Dedifferentiated amniotic fluid mesenchymal stem cell (primary cell): ENCODE data around the gene PRMT1.
"Not testable (repeated sequence)": the region's sequence is repeated elsewhere in the genome, so short reads cannot be mapped to it uniquely, and the experiment has no call there.

Experiments
- DNase-seq: peaks from one replicate; pipeline ENCODE4 v3.0.0-alpha.2; 2016; ENCODE audit errors: extremely low spot score

Gene PRMT1

DNA sequence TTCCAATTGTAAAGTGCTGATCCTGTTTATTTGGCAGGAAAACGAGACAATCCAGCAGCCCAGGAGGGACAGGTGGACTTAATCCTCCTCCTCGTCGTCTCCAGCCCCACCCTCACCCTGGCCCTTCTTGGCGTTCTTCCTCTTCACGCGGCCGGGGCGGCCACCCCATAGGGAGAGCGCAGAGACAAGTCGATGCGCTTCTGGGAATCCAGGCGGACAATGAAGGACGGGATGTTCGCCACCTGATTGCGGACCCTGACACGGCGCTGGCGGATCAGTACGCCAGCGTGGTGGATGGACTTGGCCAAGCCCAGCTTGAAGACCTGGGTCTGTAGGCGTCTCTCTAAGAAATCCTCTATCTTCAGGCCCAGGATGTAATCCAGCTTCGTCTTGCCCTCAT, 42.3 kb downstream of the PRMT1 start:
- DNase-seq: not testable (repeated sequence)

DNA sequence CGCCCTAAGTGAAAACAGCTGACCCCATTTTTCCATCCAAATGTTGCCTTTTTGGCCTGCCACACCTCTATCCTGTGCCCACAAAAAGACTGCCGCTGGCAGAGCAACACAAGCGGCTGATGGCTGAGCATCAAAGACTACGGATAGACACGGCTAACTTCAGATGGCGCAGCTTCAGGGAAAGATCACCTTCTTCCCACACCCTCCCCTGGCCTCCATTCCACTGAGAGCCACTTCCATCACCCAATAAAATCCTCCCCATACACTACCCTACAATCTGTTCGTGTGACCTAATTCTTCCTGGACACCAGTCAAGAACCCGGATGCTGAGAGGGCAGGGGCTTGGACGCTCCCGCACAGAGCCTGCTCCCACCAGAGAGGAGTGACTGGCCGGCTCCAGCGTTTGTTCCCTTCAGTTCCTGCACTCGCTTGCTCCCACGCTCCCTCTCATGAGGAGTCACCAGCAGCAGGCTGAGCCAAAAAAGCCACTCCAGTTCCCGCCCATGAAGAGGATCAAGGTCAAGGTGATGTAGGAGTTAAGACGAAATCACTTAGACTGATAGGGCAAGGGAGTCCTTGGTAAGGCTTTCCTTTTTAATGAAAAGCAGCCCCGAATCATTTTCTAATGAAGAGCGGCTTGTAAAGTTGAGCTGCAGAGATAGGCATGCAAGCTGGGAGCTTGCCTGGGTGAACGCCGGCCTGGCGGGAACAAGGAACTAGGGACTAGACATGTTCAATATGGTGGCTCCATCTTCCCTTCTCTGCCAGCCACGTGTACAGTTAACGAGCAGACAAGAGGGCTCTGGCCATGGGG, 50.4 kb downstream of the PRMT1 start:
- no peak for DNase-seq

DNA sequence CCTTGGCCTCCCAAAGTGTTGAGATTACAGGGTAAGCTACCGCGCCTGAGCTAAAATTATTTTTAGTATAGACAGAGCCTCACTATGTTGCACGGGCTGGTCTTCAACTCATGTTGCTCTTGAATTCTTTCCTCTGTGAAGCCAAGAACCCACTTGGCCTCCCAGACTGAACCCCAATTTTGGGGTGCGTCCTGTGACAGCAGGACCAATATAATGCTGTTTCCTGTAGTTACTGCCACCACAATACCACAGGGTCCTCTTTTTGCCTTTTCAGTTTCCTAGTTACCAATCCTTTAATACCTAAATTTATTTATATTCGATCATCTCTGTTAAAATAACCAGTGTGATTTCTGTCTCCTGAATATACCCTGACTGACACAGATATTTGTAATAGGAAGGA, 53.1 kb downstream of the PRMT1 start:
- no peak for DNase-seq
